ENCODE results near the gene TRIM29. TPM values are rescaled to one million over a fixed set of nuclear protein-coding genes. Genes with fewer than 3 reads are reported as not detected.

The TRIM29 gene
- total and polyA plus RNA-seq, 2 of the 4 experiments (the other 2 are of a cell fraction): not detected

DNA sequence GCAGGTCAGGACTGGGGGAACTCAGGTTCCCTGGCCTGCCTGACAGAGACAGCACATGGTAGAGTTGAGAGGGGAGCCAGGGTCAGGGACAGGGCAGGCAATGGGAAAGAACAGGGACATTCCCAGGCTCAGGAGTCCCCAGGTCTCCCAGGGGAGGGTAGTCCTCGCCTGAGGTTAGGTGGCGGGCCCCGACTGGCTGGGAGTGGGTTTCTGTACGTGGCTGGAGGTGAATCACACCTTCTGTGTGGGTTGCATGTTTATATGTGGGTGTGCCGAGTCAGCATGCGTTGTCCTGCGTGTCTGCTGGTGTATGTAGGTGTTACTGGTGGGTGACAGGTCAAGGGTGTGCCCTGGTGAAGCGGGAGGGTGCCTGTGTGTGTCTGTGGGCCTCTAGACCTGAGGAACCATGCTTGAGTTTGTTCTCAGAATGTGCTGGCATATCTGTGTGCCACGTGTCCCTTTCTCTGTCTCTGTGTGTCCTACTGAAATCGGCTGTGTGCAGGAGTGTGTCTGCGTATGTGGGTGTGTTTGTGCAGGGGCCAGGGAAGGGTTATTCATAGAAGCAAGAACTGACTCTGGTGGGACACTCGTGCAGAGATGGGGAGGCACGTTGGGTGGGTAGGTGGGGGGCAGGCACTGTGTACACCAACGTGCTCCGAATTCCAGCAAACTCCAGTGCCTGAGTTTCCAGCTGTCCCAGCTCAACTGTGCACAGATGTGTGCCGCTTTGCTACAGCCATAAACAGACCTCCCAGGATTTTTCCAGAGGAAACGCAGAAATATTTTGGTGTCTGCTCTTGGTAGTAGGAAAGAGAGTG is 49.1 kb upstream of the TRIM29 start:
- Histone ChIP-seq H2BK15ac (ENCODE audit: low read depth, low read length) (no peak overlapping the region), H3K36me3 (ENCODE audit: control insufficient read depth, insufficient read depth, low read length) (no peaks in the 10 kb centered on the region), H2AK9ac (replicated peaks; ENCODE audit: low read depth, low read length, poor library complexity) (peak overlapping the region; percentile 65), H3K79me1 (ENCODE audit: low read depth in 1 of 2, low read length in 2 of 2) (no peaks in the 10 kb centered on the region), H4K5ac (ENCODE audit: low read depth, low read length) (peak overlapping the region; percentile 32; the same call in 1 of the 2 replicates), H4K20me1 (ENCODE audit: insufficient read depth, low read length) (no peaks in the 10 kb centered on the region), H3K9me3 (ENCODE audit: control insufficient read depth, insufficient read depth, low read length) (no peaks in the 10 kb centered on the region), H2AK5ac (ENCODE audit: low read depth, low read length) (peak overlapping the region; percentile 72), H3K23ac (ENCODE audit: low read depth, low read length) (no peak overlapping the region), H3K4ac (ENCODE audit: low read depth, low read length) (peak overlapping the region; percentile 35; the same call in 1 of the 2 replicates), H3K4me2 (ENCODE audit: low read depth, low read length) (peak overlapping the region; percentile 28; the same call in 1 of the 2 replicates), H2AFZ (replicated peaks; ENCODE audit: low read length, poor library complexity) (peak overlapping the region; percentile 79), H3K27ac (ENCODE audit: insufficient read depth, low read length) (peak overlapping the region; percentile 43; the same call in 1 of the 2 replicates), H2BK120ac (ENCODE audit: low read depth, low read length) (peak overlapping the region; percentile 20; the same call in 1 of the 2 replicates), H2BK20ac (ENCODE audit: low read depth, low read length) (no peak overlapping the region), H3K56ac (ENCODE audit: extremely low read depth, insufficient read depth, low read length) (no peak overlapping the region), H3K4me1 (ENCODE audit: control insufficient read depth, insufficient read depth, low read length) (peaks cover 16% of the 10 kb centered on the region), H3K9ac (ENCODE audit: low read depth, low read length) (peak overlapping the region; percentile 33; the same call in 1 of the 2 replicates), H3K9me1 (ENCODE audit: insufficient read depth, low read length) (0 out of 2 replicates have a peak, but pooled peaks cover 6% of the 10 kb centered on the region), H4K91ac (ENCODE audit: insufficient read depth, low read depth, low read length) (no peak overlapping the region), H3K14ac (replicated peaks; ENCODE audit: low read depth, low read length) (0 out of 2 replicates have a peak overlapping the region, but pooled peaks have one; percentile 1), H3K18ac (ENCODE audit: low read depth, low read length) (peak overlapping the region; percentile 37; the same call in 1 of the 2 replicates), H3K27me3 (ENCODE audit: control insufficient read depth, insufficient read depth, low read length) (peaks cover 18% of the 10 kb centered on the region), H4K8ac (ENCODE audit: low read depth in 2 of 2, low read length in 2 of 2) (peak overlapping the region; percentile 7 to 32; a peak in 2 of 4 replicates), H3K4me3 (ENCODE audit: insufficient read depth, low read depth, low read length) (no peak overlapping the region), H2BK5ac (ENCODE audit: low read depth, low read length, poor library complexity, severe bottlenecking) (no peak overlapping the region)
- peak; percentile 61 for DNase-seq
- dilution Hi-C loops (cut with HindIII; ENCODE audit: low sequenced_read_pairs, unreplicated experiment): no loop called here
- intact Hi-C loops (cut with micrococcal nuclease): no loop called here
- TF ChIP-seq BHLHE40 (IDR thresholded peaks at IDR 0.05; ENCODE audit: low read depth, low read length) (0 out of 2 replicates have a peak, but pooled peaks have one; percentile 10), MAFK (IDR thresholded peaks at IDR 0.05; ENCODE audit: low read depth, low read length) (peak; percentile 69; the same call in 1 of the 2 replicates), MAZ (IDR thresholded peaks at IDR 0.05; ENCODE audit: borderline replicate concordance, low read depth, low read length) (0 out of 2 replicates have a peak, but pooled peaks have one; percentile 19), CEBPB (IDR thresholded peaks at IDR 0.05; ENCODE audit: low read depth, low read length) (no peak), FOS (IDR thresholded peaks at IDR 0.05; ENCODE audit: low read depth, low read length) (peak; percentile 53; the same call in 1 of the 2 replicates)
- in situ Hi-C loops (cut with MboI; ENCODE audit: low sequenced_read_pairs): no loop called here
- ChIA-PET CTCF (interaction anchor here (0.6 to 1.5 kb wide), 2 partner anchors 18 to 871 kb away, joined by 3 read pairs; no protein-coding TSS in a partner anchor), POLR2A (ENCODE audit: unreplicated experiment) (no interaction called here)
- ATAC-seq (ENCODE audit: low read depth): peak; percentile 50
- WGBS, 2 experiments (ENCODE audit: extremely low coverage in 2 of 2, insufficient read length in 1 of 2): 50% methylated on average over 11 of the region's 17 CpGs; no CpG with 5 or more reads in 1 of the 2 experiments
- BruUV-seq (replicated peaks): no TSS peak

All from IMR-90 (cell line).